ENCODE data around the gene NARF.
A peak's percentile ranks its signal among the peaks of the same experiment; 100 is the strongest.
"Not testable (repeated sequence)": the region's sequence is repeated elsewhere in the genome, so short reads cannot be mapped to it uniquely, and the experiment has no call there.

The NARF gene

GRCh38 chr17:82503094-82503727 is 44.7 kb downstream of the NARF start:
- no peak for DNase-seq (ENCODE audit: low read depth)

GRCh38 chr17:82503728-82504308 is 45.3 kb downstream of the NARF start:
- no peak for DNase-seq (ENCODE audit: low read depth)

- no peak for DNase-seq (ENCODE audit: low read depth)
These were observed 46.8 kb downstream of the NARF start for GRCh38 chr17:82505296-82505695.

- not testable (repeated sequence) for DNase-seq (ENCODE audit: low read depth)
These were observed 47.9 kb downstream of the NARF start for GRCh38 chr17:82506402-82506801.

- DNase-seq (ENCODE audit: low read depth): no peak
These were observed 49.2 kb downstream of the NARF start for GRCh38 chr17:82507631-82508175.

- not testable (repeated sequence) for DNase-seq (ENCODE audit: low read depth)
These were observed 53.1 kb downstream of the NARF start for GRCh38 chr17:82511642-82512041.

- DNase-seq (ENCODE audit: low read depth): not testable (repeated sequence)
These were observed 55.3 kb downstream of the NARF start for GRCh38 chr17:82513864-82514263.

GRCh38 chr17:82517230-82517865 is 58.8 kb downstream of the NARF start:
- no peak for DNase-seq (ENCODE audit: low read depth)

GRCh38 chr17:82518826-82519810 is 60.6 kb downstream of the NARF start, which contains the start of gene FOXK2:
TSS of gene FOXK2 (plus strand) at chr17:82519732. CDS start at chr17:82519889, 157 bp downstream.
- DNase-seq (ENCODE audit: low read depth): peak; percentile 91

GRCh38 chr17:82519971-82520903 is 61.7 kb downstream of the NARF start:
- DNase-seq (ENCODE audit: low read depth): peak; percentile 24

GRCh38 chr17:82524540-82524939 is 66.0 kb downstream of the NARF start:
- DNase-seq (ENCODE audit: low read depth): no peak

GRCh38 chr17:82525712-82526111 is 67.2 kb downstream of the NARF start:
- DNase-seq (ENCODE audit: low read depth): no peak

- no peak for DNase-seq (ENCODE audit: low read depth)
These were observed 69.4 kb downstream of the NARF start for GRCh38 chr17:82527898-82528297.

GRCh38 chr17:82528484-82529265 is 70.1 kb downstream of the NARF start:
- DNase-seq (ENCODE audit: low read depth): no peak

GRCh38 chr17:82529914-82530300 is 71.4 kb downstream of the NARF start:
- DNase-seq (ENCODE audit: low read depth): no peak

- DNase-seq (ENCODE audit: low read depth): no peak
These were observed 72.9 kb downstream of the NARF start for GRCh38 chr17:82531431-82531881.

- no peak for DNase-seq (ENCODE audit: low read depth)
These were observed 75.9 kb downstream of the NARF start for GRCh38 chr17:82534401-82534812.

GRCh38 chr17:82536512-82537201 is 78.1 kb downstream of the NARF start:
- no peak for DNase-seq (ENCODE audit: low read depth)

- not testable (repeated sequence) for DNase-seq (ENCODE audit: low read depth)
These were observed 78.7 kb downstream of the NARF start for GRCh38 chr17:82537228-82537627.
